ENCODE measurements around the gene CYP19A1.

DNA sequence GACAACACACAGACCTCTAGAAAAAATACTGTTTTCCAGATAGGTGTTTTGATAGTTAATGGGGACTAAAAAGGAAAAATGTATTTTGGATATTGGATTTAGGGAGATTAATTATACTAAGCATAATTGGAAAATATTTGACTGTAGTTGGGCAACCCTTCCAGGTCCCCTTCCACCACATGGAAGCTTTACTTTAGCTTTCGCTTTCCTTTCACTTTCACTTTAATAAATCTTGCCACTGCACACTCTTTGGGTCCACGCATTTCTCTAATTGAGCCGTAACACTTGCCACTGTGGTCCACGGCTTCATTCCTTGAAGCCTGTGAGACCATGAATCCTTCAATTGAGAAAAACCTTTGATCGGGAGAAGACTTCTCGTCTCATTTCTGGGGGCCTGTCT is 18.6 kb upstream of the CYP19A1 start:
- TF ChIP-seq EP300 (IDR thresholded peaks at IDR 0.05): no peak
- TF ChIP-seq, protein P1, sequence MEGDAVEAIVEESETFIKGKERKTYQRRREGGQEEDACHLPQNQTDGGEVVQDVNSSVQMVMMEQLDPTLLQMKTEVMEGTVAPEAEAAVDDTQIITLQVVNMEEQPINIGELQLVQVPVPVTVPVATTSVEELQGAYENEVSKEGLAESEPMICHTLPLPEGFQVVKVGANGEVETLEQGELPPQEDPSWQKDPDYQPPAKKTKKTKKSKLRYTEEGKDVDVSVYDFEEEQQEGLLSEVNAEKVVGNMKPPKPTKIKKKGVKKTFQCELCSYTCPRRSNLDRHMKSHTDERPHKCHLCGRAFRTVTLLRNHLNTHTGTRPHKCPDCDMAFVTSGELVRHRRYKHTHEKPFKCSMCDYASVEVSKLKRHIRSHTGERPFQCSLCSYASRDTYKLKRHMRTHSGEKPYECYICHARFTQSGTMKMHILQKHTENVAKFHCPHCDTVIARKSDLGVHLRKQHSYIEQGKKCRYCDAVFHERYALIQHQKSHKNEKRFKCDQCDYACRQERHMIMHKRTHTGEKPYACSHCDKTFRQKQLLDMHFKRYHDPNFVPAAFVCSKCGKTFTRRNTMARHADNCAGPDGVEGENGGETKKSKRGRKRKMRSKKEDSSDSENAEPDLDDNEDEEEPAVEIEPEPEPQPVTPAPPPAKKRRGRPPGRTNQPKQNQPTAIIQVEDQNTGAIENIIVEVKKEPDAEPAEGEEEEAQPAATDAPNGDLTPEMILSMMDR (IDR thresholded peaks at IDR 0.05): no peak
- no peak for TF ChIP-seq POLR2A (IDR thresholded peaks at IDR 0.05)
- no peak for TF ChIP-seq POLR2AphosphoS5 (IDR thresholded peaks at IDR 0.05)

All from sigmoid colon (tissue), 4 donors.